Measurements from ENCODE around the gene ASCL3.
"Not testable (repeated sequence)": the region's sequence is repeated elsewhere in the genome, so short reads cannot be mapped to it uniquely, and the experiment has no call there.

ASCL3 gene

DNA sequence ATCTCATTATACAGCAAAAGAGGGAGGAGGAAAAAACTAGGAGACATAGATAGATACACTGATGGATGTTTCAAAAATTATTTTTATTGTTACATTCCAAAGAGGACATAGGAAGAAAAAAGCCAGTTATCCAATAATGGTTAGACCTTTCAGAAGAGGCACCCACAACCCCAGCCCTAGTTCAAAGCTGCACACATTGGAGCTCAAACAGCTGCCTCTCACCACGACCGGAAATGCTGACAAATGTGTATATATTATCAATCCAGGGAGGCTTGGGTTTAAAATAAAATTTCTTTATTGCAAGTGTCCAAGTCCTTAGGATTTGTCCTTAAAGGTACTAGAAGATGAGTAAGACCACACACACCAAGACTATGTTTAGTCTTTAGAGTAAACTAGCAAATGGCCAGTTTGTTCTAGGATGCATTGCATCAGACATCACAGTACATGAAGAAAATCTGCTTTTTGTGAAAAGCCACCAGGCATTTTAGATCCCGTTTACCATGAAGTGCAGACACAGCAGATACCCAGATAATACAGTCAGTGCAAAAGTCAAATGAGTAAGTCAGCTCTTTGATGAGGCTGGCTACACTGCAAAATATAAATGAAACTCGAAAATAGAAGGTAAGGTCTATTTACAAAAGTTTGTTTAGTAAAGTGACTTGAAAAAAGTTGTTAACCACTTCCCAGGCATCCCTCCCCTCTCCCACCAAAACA, 4.6 kb upstream of the ASCL3 start:
- FAIRE-seq, result no peak

- no peak for FAIRE-seq
These were observed 1.3 kb downstream of the ASCL3 start for GRCh38 chr11:8941341-8942103.

GRCh38 chr11:8937659-8938058, 5.2 kb downstream of the ASCL3 start:
- no peak for FAIRE-seq

DNA sequence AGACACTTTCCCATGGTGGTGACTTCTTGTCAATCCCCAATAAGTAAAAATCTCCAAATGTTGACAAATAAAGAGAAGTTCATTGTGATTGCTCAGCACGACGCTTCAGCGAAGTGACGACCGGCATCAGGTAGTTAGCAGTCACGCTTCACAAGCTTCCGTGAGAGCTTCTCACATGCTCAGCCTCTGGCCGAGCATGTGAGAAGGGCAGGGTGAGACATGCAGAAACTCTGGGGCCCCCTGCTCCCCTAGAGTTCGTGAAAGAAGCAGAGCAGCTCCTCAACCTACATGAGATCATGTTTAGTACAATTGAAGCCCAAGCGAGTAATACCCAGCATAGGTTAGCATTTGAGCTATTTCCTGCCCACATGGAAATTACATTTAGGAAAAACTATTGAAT, 5.7 kb downstream of the ASCL3 start:
- FAIRE-seq, result no peak

DNA sequence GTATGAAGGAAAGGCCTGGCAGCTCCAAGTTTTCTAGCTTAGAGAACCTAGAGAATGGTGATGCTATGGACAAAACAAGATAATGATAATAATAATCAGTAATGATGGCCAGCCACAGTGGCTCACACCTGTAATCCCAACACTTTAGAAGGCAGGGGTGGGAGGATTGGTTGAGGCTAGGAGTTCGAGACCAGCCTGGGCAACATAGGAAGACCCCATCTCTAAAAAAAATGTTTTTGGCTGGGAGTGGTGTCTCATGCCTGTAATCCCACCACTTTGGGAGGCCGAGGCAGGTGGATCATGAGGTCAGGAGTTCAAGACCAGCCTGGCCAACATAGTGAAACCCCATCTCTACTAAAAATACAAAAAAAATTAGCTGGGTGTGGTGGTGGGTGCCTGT, 7.0 kb downstream of the ASCL3 start:
- FAIRE-seq, result not testable (repeated sequence)

- no peak for FAIRE-seq
These were observed 7.9 kb downstream of the ASCL3 start for GRCh38 chr11:8934742-8935488.

GRCh38 chr11:8933931-8934330, 8.9 kb downstream of the ASCL3 start:
- FAIRE-seq, result no peak

- no peak for FAIRE-seq
These were observed 10.1 kb downstream of the ASCL3 start, which contains the start of gene C11orf16 for GRCh38 chr11:8932564-8933180. C11orf16 (minus strand) TSS chr11:8932947; CDS start chr11:8932308, 639 bp downstream.

DNA sequence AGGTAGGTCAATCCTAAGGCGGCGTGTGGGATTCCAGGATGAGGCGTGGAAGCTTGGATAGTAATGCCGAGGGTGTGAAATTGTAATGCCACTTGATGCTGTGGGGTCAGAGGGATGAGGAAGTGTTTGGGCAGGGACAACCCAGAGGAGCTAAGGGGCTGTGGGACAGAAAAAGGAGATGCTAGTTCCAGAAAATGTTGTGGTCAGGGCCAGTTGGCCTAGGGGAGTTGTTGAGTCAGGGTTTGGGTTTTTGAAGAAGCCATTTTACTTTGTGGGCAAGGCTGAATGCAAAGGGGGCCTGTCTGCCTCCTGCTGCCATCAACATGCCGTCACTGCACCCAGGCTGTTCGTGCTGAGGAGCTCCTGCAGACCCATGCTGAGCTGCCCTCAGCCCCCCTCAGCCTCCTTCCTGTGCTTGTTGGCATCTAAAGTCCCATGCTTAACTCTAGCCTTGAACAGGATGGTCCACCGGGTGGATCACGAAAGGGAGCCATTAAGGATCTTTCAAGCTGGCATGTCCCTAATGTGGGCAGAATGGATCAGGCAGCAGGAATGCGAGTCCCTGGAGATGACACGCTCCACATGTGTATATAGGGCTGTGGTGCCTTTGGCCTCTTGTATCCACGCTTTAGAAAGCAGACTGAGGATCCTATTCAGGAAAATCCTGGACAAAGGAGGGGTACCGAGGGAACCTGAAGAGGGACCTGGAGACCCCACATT, 12.2 kb downstream of the ASCL3 start:
- FAIRE-seq, result no peak

- no peak for FAIRE-seq
These were observed 13.7 kb downstream of the ASCL3 start for GRCh38 chr11:8928981-8929615.

- no peak for FAIRE-seq
These were observed 14.6 kb downstream of the ASCL3 start for GRCh38 chr11:8928205-8928604.

GRCh38 chr11:8927233-8927632, 15.6 kb downstream of the ASCL3 start:
- no peak for FAIRE-seq

DNA sequence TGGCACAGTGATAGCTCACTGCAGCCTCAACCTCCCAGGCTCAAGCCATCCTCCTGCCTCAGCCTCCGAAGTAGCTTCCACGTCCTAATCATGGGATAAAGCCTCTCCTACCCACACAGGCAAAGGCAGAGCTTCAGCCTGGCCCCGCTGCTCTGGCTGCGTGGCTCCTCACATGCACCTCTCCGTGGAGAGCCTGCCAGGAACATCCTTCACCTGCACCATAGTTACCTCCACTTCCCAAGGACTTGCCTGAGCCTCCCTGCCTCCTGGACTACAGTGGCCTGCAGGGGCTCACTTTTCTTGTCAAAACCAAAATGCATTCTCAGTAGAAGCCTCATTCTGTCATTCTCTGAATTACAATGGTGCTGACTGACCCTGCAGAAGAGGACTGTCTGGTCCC, 16.6 kb downstream of the ASCL3 start:
- FAIRE-seq, result no peak

GRCh38 chr11:8925711-8926110, 17.1 kb downstream of the ASCL3 start:
- FAIRE-seq, result no peak

DNA sequence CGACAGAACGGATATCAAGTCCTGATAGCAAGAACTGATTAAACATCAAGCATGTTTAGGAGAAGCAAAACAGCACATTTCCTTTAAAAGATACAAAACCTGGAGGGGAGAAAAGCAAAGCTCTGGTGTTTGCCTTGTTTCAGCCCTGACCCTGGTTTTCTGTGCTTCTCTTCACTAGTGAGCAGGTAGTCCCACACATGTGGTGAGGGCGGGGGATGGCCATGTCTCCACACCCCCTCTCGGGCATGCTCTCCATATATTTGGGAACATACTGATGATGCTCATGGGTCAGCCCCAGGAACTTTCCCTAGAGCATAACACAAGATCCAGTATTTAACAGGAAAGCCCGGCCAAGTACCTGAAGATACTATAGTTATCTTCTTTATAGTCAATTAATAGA, 20.1 kb downstream of the ASCL3 start:
- no peak for FAIRE-seq

DNA sequence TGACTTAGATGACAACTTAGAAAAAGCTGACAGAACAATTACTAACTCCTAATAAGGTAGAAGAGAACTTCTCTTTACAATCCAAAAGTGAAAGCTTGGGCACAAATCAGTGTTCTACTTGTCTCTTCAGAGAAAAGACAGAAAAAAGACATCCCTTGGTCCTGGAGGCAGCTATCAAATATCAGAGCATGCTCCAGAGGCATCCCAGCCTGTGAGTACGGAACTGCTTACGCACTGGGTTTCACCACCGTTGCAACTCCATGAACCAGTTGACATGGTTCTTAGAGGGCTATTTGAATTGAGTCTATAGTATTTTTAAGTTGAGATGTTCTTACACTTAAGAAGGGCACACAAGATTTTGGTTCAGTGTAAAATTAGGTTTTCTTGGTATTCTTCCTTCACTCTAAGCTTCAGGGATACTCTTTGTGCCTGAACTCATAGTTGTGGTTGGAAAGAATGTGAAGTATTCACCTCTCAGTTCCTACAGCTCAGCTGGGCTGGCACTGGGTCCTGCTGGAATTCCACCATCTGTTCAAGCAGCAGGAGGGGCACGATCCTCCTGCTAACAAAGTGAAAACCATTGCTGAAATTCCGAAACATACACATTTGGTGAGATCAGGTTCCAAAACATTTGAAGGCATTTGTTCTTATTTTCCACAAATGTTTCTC, 25.5 kb downstream of the ASCL3 start:
- no peak for FAIRE-seq

DNA sequence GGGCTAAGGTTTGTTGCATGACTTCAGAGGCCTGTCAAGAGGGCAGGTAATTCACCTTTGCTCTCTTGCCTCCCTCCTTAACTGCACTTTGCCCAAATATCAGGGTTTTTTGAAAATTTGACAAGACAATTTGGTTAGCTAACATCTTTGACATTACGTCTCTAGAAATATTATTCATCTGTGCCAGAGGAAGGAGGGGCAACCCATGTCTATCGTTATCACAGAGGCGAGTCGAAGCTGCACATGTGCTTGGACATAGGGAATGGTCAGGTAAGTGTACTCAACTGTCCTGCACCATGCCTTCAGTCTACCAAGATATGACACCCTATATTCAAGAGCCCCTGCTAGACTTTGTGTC, 28.2 kb downstream of the ASCL3 start:
- no peak for FAIRE-seq

DNA sequence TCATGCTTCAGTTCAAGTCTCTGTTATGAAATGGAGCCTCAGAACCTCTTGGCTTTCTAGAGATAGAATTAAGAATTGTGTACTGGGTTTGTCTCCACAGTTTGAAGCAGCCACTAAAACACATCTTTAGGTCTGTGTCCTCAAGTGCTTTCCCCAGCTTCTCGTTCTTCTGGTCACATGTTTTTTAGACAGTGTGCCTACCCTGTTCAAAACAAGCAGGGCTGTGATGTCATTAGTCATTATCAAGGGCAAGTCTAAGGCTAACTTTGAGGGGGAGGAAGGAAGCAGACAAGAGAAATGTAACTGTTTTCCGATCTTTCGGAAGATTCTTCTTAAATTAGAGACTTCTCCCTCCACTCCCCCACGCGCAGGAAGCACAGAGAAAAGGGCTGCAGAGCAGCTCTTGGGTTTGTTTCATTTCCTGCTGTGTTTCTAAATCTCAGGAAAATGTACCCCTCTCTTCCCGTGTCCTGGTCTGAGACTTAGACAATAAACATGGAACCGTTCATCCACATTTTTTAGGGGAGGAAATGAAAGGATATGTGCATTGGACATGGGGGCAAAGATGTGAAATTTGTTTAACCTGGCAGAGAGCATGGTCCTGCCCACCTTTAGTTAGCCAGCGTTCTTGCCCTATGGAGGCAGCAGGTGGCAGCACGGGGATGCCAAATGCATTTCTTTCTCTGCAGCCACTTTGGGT, 28.7 kb downstream of the ASCL3 start:
- no peak for FAIRE-seq

- no peak for FAIRE-seq
These were observed 31.6 kb downstream of the ASCL3 start, which contains the start of gene AKIP1 for GRCh38 chr11:8911029-8911823. AKIP1 (plus strand) TSS chr11:8911189; CDS start chr11:8911450, 261 bp downstream.

DNA sequence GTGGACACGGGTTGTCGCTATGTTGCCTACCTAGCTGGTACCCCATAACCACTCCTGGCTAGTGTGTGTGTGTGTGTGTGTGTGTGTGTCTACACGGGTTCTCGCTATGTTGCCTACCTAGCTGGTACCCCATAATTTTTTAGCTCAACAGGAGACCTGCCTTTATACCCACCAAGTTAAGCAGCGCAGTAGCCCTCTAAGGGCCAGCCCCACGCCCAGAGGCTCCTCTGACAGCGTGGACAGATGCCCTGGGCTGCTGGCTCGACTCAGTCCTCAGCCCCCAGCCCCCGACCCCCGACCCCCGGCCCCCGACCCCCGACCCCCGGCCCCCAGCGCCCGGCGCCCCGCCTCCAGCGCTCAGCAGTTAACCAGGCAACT, 32.2 kb downstream of the ASCL3 start:
- no peak for FAIRE-seq
